Stimulated activated naive CD8-positive, alpha-beta T cell treated with anti-CD3 and anti-CD28 coated beads, Interleukin-15, Interleukin-2, amounts not matched to agents 100 ng/mL and 50 ng/mL, for 24 hours (primary cell): ENCODE data around the gene CAPNS2.

ENCODE experiments used
- H3K27ac Mint-ChIP-seq: one replicate; pipeline ENCODE4 v1.8.0; 2021; ENCODE audit warnings: mild to moderate bottlenecking, mixed read lengths
- H3K27me3 Mint-ChIP-seq: one replicate; pipeline ENCODE4 v1.8.0; 2021; ENCODE audit warnings: mixed read lengths
- H3K36me3 Mint-ChIP-seq: one replicate; pipeline ENCODE4 v1.8.0; 2021; ENCODE audit warnings: low read depth, mixed read lengths
- H3K4me1 Mint-ChIP-seq: one replicate; pipeline ENCODE4 v1.8.0; 2021; ENCODE audit warnings: low read depth, mixed read lengths
- H3K4me3 Mint-ChIP-seq: one replicate; pipeline ENCODE4 v1.8.0; 2021; ENCODE audit warnings: mild to moderate bottlenecking, mixed read lengths
- H3K9me3 Mint-ChIP-seq: one replicate; pipeline ENCODE4 v1.8.0; 2021; ENCODE audit warnings: mixed read lengths

CAPNS2 gene

DNA sequence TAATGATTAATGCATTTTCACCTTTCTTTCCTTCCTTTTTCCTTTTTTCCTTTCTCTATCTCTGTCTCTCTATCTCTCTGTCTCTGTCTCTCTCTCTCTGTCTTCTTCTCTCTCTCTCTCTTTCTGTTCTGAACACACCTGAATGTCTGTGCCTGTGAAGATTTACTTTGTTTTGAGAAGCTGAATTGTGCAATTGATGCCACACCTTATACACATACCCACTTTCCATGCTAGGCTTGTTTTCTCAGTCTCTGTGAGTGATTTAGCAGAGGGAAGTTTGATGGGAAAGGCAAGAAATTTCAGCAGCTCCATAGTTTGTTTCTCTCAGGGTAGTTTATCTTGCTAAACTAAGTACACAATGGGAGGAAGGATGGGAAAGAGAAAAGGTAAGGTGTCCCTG, 9.3 kb upstream of the CAPNS2 start:
- Mint-ChIP-seq H3K27ac (no peak overlapping the region), H3K27me3 (peaks cover 3% of the 10 kb centered on the region), H3K9me3 (peaks cover 11% of the 10 kb centered on the region), H3K4me3 (no peak overlapping the region), H3K4me1 (no peaks in the 10 kb centered on the region), H3K36me3 (no peaks in the 10 kb centered on the region)

DNA sequence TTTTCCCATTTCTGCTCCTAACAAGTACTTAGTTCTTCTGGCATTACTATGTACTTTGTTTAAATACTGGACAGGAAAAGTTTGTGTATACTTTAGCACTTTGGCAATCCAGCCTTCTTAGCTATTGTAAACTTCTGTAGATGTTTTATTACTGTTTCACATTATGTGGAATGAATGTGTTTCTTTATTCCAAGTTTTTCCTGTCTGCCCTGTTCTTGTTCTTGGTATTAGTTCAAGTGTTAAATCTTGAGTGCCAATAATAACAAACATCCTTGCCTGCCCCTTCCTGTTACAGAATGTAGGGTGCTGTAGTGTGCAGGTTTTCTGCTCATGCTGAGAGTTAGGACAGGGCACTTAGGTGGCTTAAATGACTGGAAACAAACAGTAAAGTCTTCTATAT, 7.3 kb upstream of the CAPNS2 start:
- Mint-ChIP-seq H3K9me3 (peaks cover 3% of the 10 kb centered on the region), H3K4me1 (no peaks in the 10 kb centered on the region), H3K27ac (no peak overlapping the region), H3K27me3 (peaks cover 3% of the 10 kb centered on the region), H3K36me3 (no peaks in the 10 kb centered on the region), H3K4me3 (no peak overlapping the region)

- Mint-ChIP-seq H3K27ac (no peak overlapping the region), H3K9me3 (peaks cover 3% of the 10 kb centered on the region), H3K36me3 (no peaks in the 10 kb centered on the region), H3K4me1 (no peaks in the 10 kb centered on the region), H3K4me3 (no peak overlapping the region), H3K27me3 (peaks cover 3% of the 10 kb centered on the region)
Observed at GRCh38 chr16:55559933-55560516, 6.5 kb upstream of the CAPNS2 start.

GRCh38 chr16:55561319-55561848, 5.1 kb upstream of the CAPNS2 start:
- peaks cover 3% of the 10 kb centered on the region for H3K9me3 Mint-ChIP-seq
- no peaks in the 10 kb centered on the region for H3K4me1 Mint-ChIP-seq
- no peak overlapping the region for H3K4me3 Mint-ChIP-seq
- no peaks in the 10 kb centered on the region for H3K36me3 Mint-ChIP-seq
- no peak overlapping the region for H3K27ac Mint-ChIP-seq
- H3K27me3 Mint-ChIP-seq = peaks cover 3% of the 10 kb centered on the region

DNA sequence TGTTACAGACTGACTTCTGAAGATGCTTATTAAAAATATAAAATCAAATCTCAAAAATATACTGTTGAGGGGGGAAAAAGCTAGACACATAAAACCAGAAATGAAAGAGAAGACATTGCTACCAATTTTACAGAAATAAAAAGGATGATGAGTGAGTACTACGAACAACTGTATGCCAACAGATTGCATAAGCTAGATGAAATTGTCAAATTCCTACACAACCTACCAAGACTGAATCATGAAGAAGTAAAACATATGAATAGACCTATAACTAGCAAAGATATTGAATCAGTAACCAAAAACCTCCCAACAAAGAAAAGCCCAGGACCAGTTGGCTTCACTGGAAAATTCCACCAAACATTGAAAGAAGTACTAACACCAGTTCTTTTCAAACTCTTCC, 3.5 kb upstream of the CAPNS2 start:
- H3K27me3 Mint-ChIP-seq = peaks cover 3% of the 10 kb centered on the region
- no peaks in the 10 kb centered on the region for H3K36me3 Mint-ChIP-seq
- no peak overlapping the region for H3K27ac Mint-ChIP-seq
- H3K4me3 Mint-ChIP-seq = no peak overlapping the region
- H3K4me1 Mint-ChIP-seq = no peaks in the 10 kb centered on the region
- H3K9me3 Mint-ChIP-seq = no peaks in the 10 kb centered on the region

- Mint-ChIP-seq H3K27ac (no peak overlapping the region), H3K4me3 (no peak overlapping the region), H3K4me1 (no peaks in the 10 kb centered on the region), H3K36me3 (no peaks in the 10 kb centered on the region), H3K9me3 (no peaks in the 10 kb centered on the region), H3K27me3 (peaks cover 3% of the 10 kb centered on the region)
Observed at GRCh38 chr16:55563797-55564196, 2.7 kb upstream of the CAPNS2 start.

DNA sequence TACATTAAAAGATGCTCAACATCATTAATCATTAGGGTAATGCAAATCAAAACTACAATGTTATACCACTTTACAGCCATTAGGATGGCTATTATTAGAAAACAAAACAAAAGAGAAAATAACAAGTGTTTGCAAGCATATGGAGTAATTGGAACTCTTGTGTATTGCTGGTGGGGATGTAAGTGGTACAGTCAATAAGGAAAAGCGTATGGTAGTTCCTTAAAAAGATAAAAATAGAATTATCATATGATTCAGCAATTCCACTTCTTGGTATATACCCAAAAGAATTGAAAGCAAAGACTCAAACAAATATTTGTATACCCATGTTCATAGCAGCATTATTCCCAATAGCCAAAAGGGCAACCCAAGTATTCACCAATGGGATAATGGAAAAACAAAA, 1.4 kb upstream of the CAPNS2 start:
- H3K36me3 Mint-ChIP-seq = no peaks in the 10 kb centered on the region
- H3K4me1 Mint-ChIP-seq = no peaks in the 10 kb centered on the region
- no peaks in the 10 kb centered on the region for H3K9me3 Mint-ChIP-seq
- H3K27ac Mint-ChIP-seq = no peak overlapping the region
- H3K4me3 Mint-ChIP-seq = no peak overlapping the region
- H3K27me3 Mint-ChIP-seq = peaks cover 6% of the 10 kb centered on the region

DNA sequence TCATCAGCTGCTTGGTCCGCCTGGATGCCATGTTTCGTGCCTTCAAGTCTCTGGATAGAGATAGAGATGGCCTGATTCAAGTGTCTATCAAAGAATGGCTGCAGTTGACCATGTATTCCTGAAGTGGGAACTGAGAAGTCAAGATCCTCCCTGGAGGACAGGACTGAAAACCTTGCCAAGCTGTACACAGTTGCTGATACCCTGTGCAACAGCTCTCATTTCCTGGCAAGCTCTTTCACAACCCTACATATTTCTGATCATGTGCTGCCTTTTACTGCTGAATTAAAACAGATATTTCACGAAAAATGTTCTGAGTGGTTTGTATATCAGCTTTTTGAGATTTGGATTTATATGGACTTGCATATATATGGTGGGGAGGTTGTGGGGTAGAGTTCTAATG, 898 bp downstream of the CAPNS2 start:
- Mint-ChIP-seq H3K9me3 (no peaks in the 10 kb centered on the region), H3K4me3 (no peak overlapping the region), H3K27me3 (peaks cover 3% of the 10 kb centered on the region), H3K36me3 (no peaks in the 10 kb centered on the region), H3K27ac (no peak overlapping the region), H3K4me1 (no peaks in the 10 kb centered on the region)

DNA sequence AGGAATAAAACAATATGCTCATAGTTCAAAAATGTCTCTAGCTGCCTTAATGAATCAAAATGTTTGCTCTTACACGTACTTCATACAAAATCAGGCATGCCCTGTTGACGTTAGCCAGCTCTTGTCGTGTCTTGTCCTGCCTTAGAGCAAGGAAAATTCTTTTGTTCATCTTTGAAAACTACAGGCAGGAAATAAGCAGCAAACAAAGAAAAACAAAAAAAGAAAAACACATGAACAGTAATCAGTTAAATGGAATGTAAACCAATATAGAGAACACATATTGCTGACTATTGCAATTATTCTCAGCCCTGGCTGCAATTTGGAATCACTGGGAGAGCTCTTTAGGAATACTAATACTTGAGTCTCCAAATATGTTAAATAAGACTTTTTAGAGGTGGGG, 1.7 kb downstream of the CAPNS2 start:
- no peaks in the 10 kb centered on the region for H3K36me3 Mint-ChIP-seq
- no peak overlapping the region for H3K27ac Mint-ChIP-seq
- H3K4me1 Mint-ChIP-seq = no peaks in the 10 kb centered on the region
- H3K9me3 Mint-ChIP-seq = no peaks in the 10 kb centered on the region
- no peak overlapping the region for H3K4me3 Mint-ChIP-seq
- peaks cover 3% of the 10 kb centered on the region for H3K27me3 Mint-ChIP-seq

DNA sequence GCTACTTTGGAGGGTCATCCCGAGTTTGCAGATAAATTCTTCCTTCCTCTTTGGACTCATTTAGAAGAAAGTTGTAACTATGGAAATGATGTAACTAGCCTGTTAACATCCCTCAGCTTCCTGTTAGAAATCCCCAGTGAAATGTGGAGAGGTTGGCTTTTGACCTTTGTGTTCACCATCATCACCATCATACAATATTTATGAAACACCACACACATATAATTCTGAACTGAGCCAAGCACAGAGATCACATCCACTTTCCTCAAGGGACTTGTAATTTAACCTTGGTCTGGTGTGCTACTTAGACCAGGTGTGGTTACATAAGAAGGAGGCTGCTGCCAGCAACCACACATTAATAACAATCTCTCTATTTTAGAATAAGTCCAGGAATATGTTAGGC, 2.5 kb downstream of the CAPNS2 start:
- Mint-ChIP-seq H3K4me3 (no peak overlapping the region), H3K27me3 (peaks cover 3% of the 10 kb centered on the region), H3K27ac (no peak overlapping the region), H3K36me3 (no peaks in the 10 kb centered on the region), H3K9me3 (no peaks in the 10 kb centered on the region), H3K4me1 (no peaks in the 10 kb centered on the region)

- Mint-ChIP-seq H3K4me3 (no peak overlapping the region), H3K9me3 (no peaks in the 10 kb centered on the region), H3K27ac (no peak overlapping the region), H3K36me3 (no peaks in the 10 kb centered on the region), H3K4me1 (no peaks in the 10 kb centered on the region), H3K27me3 (peaks cover 3% of the 10 kb centered on the region)
Observed at GRCh38 chr16:55570159-55570558, 3.7 kb downstream of the CAPNS2 start.

- no peak overlapping the region for H3K27ac Mint-ChIP-seq
- H3K27me3 Mint-ChIP-seq = peaks cover 6% of the 10 kb centered on the region
- no peaks in the 10 kb centered on the region for H3K9me3 Mint-ChIP-seq
- H3K4me3 Mint-ChIP-seq = no peak overlapping the region
- no peaks in the 10 kb centered on the region for H3K36me3 Mint-ChIP-seq
- H3K4me1 Mint-ChIP-seq = no peaks in the 10 kb centered on the region
Observed at GRCh38 chr16:55571191-55571897, 4.9 kb downstream of the CAPNS2 start.

- H3K4me1 Mint-ChIP-seq = no peaks in the 10 kb centered on the region
- H3K4me3 Mint-ChIP-seq = no peak overlapping the region
- H3K9me3 Mint-ChIP-seq = no peaks in the 10 kb centered on the region
- no peak overlapping the region for H3K27ac Mint-ChIP-seq
- H3K27me3 Mint-ChIP-seq = peaks cover 6% of the 10 kb centered on the region
- H3K36me3 Mint-ChIP-seq = no peaks in the 10 kb centered on the region
Observed at GRCh38 chr16:55572439-55572838, 6.0 kb downstream of the CAPNS2 start.

GRCh38 chr16:55574811-55575210, 8.3 kb downstream of the CAPNS2 start:
- H3K27me3 Mint-ChIP-seq = peaks cover 3% of the 10 kb centered on the region
- H3K27ac Mint-ChIP-seq = no peak overlapping the region
- no peaks in the 10 kb centered on the region for H3K36me3 Mint-ChIP-seq
- no peaks in the 10 kb centered on the region for H3K9me3 Mint-ChIP-seq
- no peaks in the 10 kb centered on the region for H3K4me1 Mint-ChIP-seq
- H3K4me3 Mint-ChIP-seq = no peak overlapping the region

- H3K36me3 Mint-ChIP-seq = no peaks in the 10 kb centered on the region
- no peak overlapping the region for H3K4me3 Mint-ChIP-seq
- H3K9me3 Mint-ChIP-seq = no peaks in the 10 kb centered on the region
Observed at GRCh38 chr16:55575496-55575895, 9.0 kb downstream of the CAPNS2 start.

GRCh38 chr16:55576384-55576783, 9.9 kb downstream of the CAPNS2 start:
- H3K27ac Mint-ChIP-seq = no peak overlapping the region
- H3K36me3 Mint-ChIP-seq = no peaks in the 10 kb centered on the region
- no peaks in the 10 kb centered on the region for H3K4me1 Mint-ChIP-seq
- peaks cover 3% of the 10 kb centered on the region for H3K27me3 Mint-ChIP-seq
- H3K9me3 Mint-ChIP-seq = no peaks in the 10 kb centered on the region
- H3K4me3 Mint-ChIP-seq = no peak overlapping the region

More at GRCh38 chr16:55575496-55575895, 9.0 kb downstream of the CAPNS2 start:
- no peaks in the 10 kb centered on the region for H3K4me1 Mint-ChIP-seq
- peaks cover 3% of the 10 kb centered on the region for H3K27me3 Mint-ChIP-seq
- no peak overlapping the region for H3K27ac Mint-ChIP-seq
